K562 (cell line): ENCODE results near the gene SEC14L5. TPM values are rescaled to one million over a fixed set of nuclear protein-coding genes. Genes with fewer than 3 reads are reported as not detected.

ENCODE experiments used
- ATAC-seq: fragments of 200-7000 bp; cut with Tn5 transposase; 3 replicates; pipeline ENCODE4 v1.9.1; 2020; ENCODE audit warnings: moderate library complexity
- BruUV-seq: library from RNA; stranded (reverse); fragments of 400-500 nt; replicated peaks from 2 replicates; lab custom pipeline; 2021; lab: Mats Ljungman, UMichigan
- CTCF ChIA-PET: fragments of 300-600 bp; formaldehyde crosslinking; extraction: SDS; loops from one replicate; lab custom pipeline; 2021; ENCODE audit warnings: low intra/inter-chr PET ratio; lab: Yijun Ruan, JAX
- POLR2A ChIA-PET: fragments of 300-600, 350-650 bp; sonication (Branson Sonifier 250); formaldehyde crosslinking; extraction: SDS; loops from one replicate; lab custom pipeline; 2021; ENCODE audit warnings: antibody characterized with exemption, inconsistent platforms; lab: Yijun Ruan, JAX
- DNase-seq, 4 experiments: peaks; one replicate each; pipeline versions ENCODE4 v3.0.0 to v3.0.0-alpha.2; 2011 to 2018; ENCODE audit warnings: low spot score in 3 of 4, mixed read lengths in 3 of 4; ENCODE audit errors: extremely low read depth in 1 of 4
- FAIRE-seq: peaks from 2 replicates; lab custom pipeline; 2011; peaks lifted over from hg19 to GRCh38; lab: Jason Lieb, UNC
- H2AFZ ChIP-seq: 2 replicates; pipeline ENCODE4 v1.6.0; 2011; ENCODE audit warnings: low read depth, low read length, control low read depth, inconsistent platforms
- H3K27ac ChIP-seq: fragments of 200-600 bp; 3 replicates; pipeline ENCODE4 v1.8.0; 2011; ENCODE audit warnings: low read depth, mild to moderate bottlenecking, control low read depth, inconsistent platforms, low read length, moderate library complexity, mixed read lengths; ENCODE audit errors: extremely low read depth
- H3K27me3 ChIP-seq, 2 experiments: fragments of 300-600 bp in 1 of 2; 2 replicates in 1 of 2; 3 replicates in 1 of 2; pipeline versions ENCODE4 v1.6.0 to v1.8.0; 2011; ENCODE audit warnings: inconsistent platforms in 2 of 2, low read length in 2 of 2, mild to moderate bottlenecking in 1 of 2, mixed read lengths in 1 of 2, moderate library complexity in 1 of 2; ENCODE audit not compliant: control insufficient read depth in 2 of 2, insufficient read depth in 2 of 2
- H3K36me3 ChIP-seq: fragments of 300-600 bp; 3 replicates; pipeline ENCODE4 v1.8.0; 2011; ENCODE audit warnings: mild to moderate bottlenecking, low read length, inconsistent platforms; ENCODE audit not compliant: control insufficient read depth, insufficient read depth
- H3K4me1 ChIP-seq, 2 experiments: fragments of 200-600 bp in 1 of 2; replicated peaks in 1 of 2; 2 replicates in 1 of 2; 3 replicates in 1 of 2; pipeline versions ENCODE4 v1.5.1 to v1.8.0; 2011; ENCODE audit warnings: inconsistent platforms in 2 of 2, low read length in 2 of 2, mild to moderate bottlenecking in 1 of 2, mixed read lengths in 1 of 2, moderate library complexity in 1 of 2; ENCODE audit not compliant: control insufficient read depth in 2 of 2, insufficient read depth in 2 of 2
- H3K4me2 ChIP-seq: 2 replicates; pipeline ENCODE4 v1.6.1; 2011; ENCODE audit warnings: low read length, control low read depth, inconsistent platforms, mixed read lengths; ENCODE audit not compliant: insufficient read depth
- H3K4me3 ChIP-seq: fragments of 200-600 bp; sonication (generic), shearing (Covaris generic); 2 replicates; pipeline ENCODE4 v1.5.1; 2016; ENCODE audit warnings: control low read depth, inconsistent platforms
- H3K79me2 ChIP-seq: fragments of 200-600 bp; 3 replicates; pipeline ENCODE4 v1.8.0; 2011; ENCODE audit warnings: low read length, inconsistent platforms; ENCODE audit not compliant: control insufficient read depth, insufficient read depth
- H3K9ac ChIP-seq, 2 experiments: 2 replicates each; pipeline versions ENCODE4 v1.6.0 to v1.6.1; 2011; ENCODE audit warnings: low read depth in 2 of 2, low read length in 2 of 2, control low read depth in 1 of 2, inconsistent platforms in 1 of 2, mild to moderate bottlenecking in 1 of 2, mixed read lengths in 1 of 2; ENCODE audit not compliant: insufficient read depth in 1 of 2
- H3K9me1 ChIP-seq: one replicate; pipeline ENCODE4 v1.6.0; 2011; ENCODE audit warnings: inconsistent platforms, mild to moderate bottlenecking, low read length, moderate library complexity; ENCODE audit not compliant: control insufficient read depth, insufficient read depth
- H3K9me3 ChIP-seq: replicated peaks from 2 replicates; pipeline ENCODE4 v1.5.1; 2011; ENCODE audit warnings: low read depth, low read length, inconsistent platforms; ENCODE audit not compliant: control insufficient read depth, insufficient read depth
- H4K20me1 ChIP-seq: replicated peaks from 2 replicates; pipeline ENCODE4 v1.6.1; 2011; ENCODE audit warnings: low read length, inconsistent platforms, mixed read lengths; ENCODE audit not compliant: control insufficient read depth, insufficient read depth
- FOXK1 ChIP-seq: sonication (generic); formaldehyde crosslinking; IDR thresholded peaks from 2 replicates; pipeline ENCODE4 v1.8.0; 2022; ENCODE audit warnings: missing genetic modification reagents, mild to moderate bottlenecking, borderline replicate concordance
- GATA2 ChIP-seq: sonication (generic); formaldehyde crosslinking; IDR thresholded peaks from 2 replicates; pipeline ENCODE4 v1.4.0; 2020; ENCODE audit warnings: mild to moderate bottlenecking, missing genetic modification reagents
- HDAC1 ChIP-seq, 2 experiments: fragments of 450-650 bp; IDR thresholded peaks; 2 replicates each; pipeline ENCODE4 v1.6.1; 2016 to 2017; ENCODE audit warnings: inconsistent platforms in 1 of 2, mild to moderate bottlenecking in 1 of 2, moderate library complexity in 1 of 2
- MAZ ChIP-seq, 2 experiments: fragments of 450-650 bp in 1 of 2; sonication (generic) in 1 of 2; formaldehyde crosslinking; IDR thresholded peaks in 1 of 2; conservative IDR thresholded peaks in 1 of 2; 2 replicates each; pipeline versions ENCODE4 v1.4.0 to v1.5.0; 2020; ENCODE audit warnings: mild to moderate bottlenecking in 1 of 2, missing genetic modification reagents in 1 of 2
- MXI1 ChIP-seq: IDR thresholded peaks from 2 replicates; pipeline ENCODE4 v1.6.1; 2011; ENCODE audit warnings: low read depth, mild to moderate bottlenecking, improper control_type of control experiment, low read length
- NCOR1 ChIP-seq: fragments of 450-650 bp; IDR thresholded peaks from 2 replicates; pipeline ENCODE4 v1.6.1; 2016; ENCODE audit warnings: mild to moderate bottlenecking, moderate library complexity
- PRPF4 ChIP-seq: fragments of 200-400 bp; formaldehyde crosslinking; IDR thresholded peaks from one replicate; pipeline ENCODE4 v1.6.1; 2017; ENCODE audit warnings: low read length, low read depth, mild to moderate bottlenecking; ENCODE audit not compliant: insufficient read depth, poor library complexity, severe bottlenecking
- PTRF ChIP-seq: fragments of 450-650 bp; IDR thresholded peaks from 2 replicates; pipeline ENCODE4 v1.6.1; 2016; ENCODE audit warnings: mild to moderate bottlenecking, missing genetic modification characterization, missing compliant biosample characterization
- SOX6 ChIP-seq: fragments of 450-650 bp; IDR thresholded peaks from 2 replicates; pipeline ENCODE4 v1.6.1; 2014; ENCODE audit warnings: mild to moderate bottlenecking
- SPI1 ChIP-seq: IDR thresholded peaks from 2 replicates; pipeline ENCODE4 v1.6.1; 2011; ENCODE audit warnings: low read depth, low read length, control low read depth, borderline replicate concordance
- TAF9B ChIP-seq: fragments of 450-650 bp; IDR thresholded peaks from 2 replicates; pipeline ENCODE4 v1.6.1; 2018; ENCODE audit warnings: mild to moderate bottlenecking; ENCODE audit not compliant: partially characterized antibody
- ZEB2 ChIP-seq: fragments of 450-650 bp; IDR thresholded peaks from 2 replicates; pipeline ENCODE4 v1.6.1; 2016
- ZNF217 ChIP-seq: sonication (generic); formaldehyde crosslinking; IDR thresholded peaks from 2 replicates; pipeline ENCODE4 v1.8.0; 2022; ENCODE audit warnings: mild to moderate bottlenecking, missing genetic modification reagents
- WGBS: fragments of 100-300 bp; shearing (Covaris generic); methylation state at CpG from one replicate; pipeline ENCODE4 v1.1.6; 2016; ENCODE audit warnings: low coverage, mixed read lengths; ENCODE audit not compliant: insufficient coverage; ENCODE audit errors: missing lambda C conversion rate; 5-methylcytosine and 5-hydroxymethylcytosine counted together
- in situ Hi-C: fragments of 300-500 bp; cut with MboI; formaldehyde crosslinking; loops from 4 replicates; pipeline ENCODE4 v1.15.0; 2018; ENCODE audit warnings: inconsistent platforms, mixed read lengths
- intact Hi-C: fragments of 100-400 bp; cut with micrococcal nuclease; formaldehyde crosslinking; loops from 2 replicates; pipeline ENCODE4 v1.14.2; 2022
- polyA plus RNA-seq, 8 experiments: library from polyadenylated mRNA; depleted of rRNA in 4 of 8; stranded (reverse) in 5 of 8; unstranded in 3 of 8; fragments of >200 nt; fragmentation: Nextera tagmentation in 2 of 8; fragmentation: Illumina TruSeq in 1 of 8; extraction: Ambion mirVana in 2 of 8; extraction: Trizol in 1 of 8; gene quantifications; 2 replicates each; pipeline versions ENCODE4 v1.2.1 to v1.2.3, GENCODE V29; 2011 to 2014; ENCODE audit warnings: inconsistent platforms in 1 of 8, missing spikeins in 1 of 8
- total RNA-seq, 7 experiments: library from RNA; depleted of rRNA in 6 of 7; stranded (reverse); fragments of >200 nt in 6 of 7; fragmentation: Illumina TruSeq in 2 of 7; extraction: Trizol in 2 of 7; gene quantifications; 2 replicates each; pipeline versions ENCODE4 v1.2.1 to v1.2.3, GENCODE V29; 2011 to 2021; ENCODE audit warnings: low replicate concordance in 1 of 7
- TF ChIP-seq, protein P1 (sequence below): fragments of 250-450 bp; sonication (Bioruptor Pico); IDR thresholded peaks from 2 replicates; pipeline ENCODE4 v1.8.0; 2021; ENCODE audit warnings: moderate library complexity, mild to moderate bottlenecking, inconsistent platforms
- TF ChIP-seq, protein P2 (sequence below): fragments of 450-650 bp; IDR thresholded peaks from one replicate; pipeline ENCODE4 v1.6.1; 2018; ENCODE audit warnings: mild to moderate bottlenecking, moderate library complexity; ENCODE audit not compliant: partially characterized antibody
- TF ChIP-seq, protein P3 (sequence below), 3 experiments: fragments of 200-800 bp in 1 of 3; sonication (Bioruptor generic) in 1 of 3; sonication (generic) in 1 of 3; formaldehyde crosslinking in 1 of 3; IDR thresholded peaks; 2 replicates each; pipeline versions ENCODE4 v1.6.1 to v1.8.0; 2016 to 2022; ENCODE audit warnings: mild to moderate bottlenecking in 2 of 3, missing compliant biosample characterization in 2 of 3, missing genetic modification characterization in 2 of 3, missing genetic modification reagents in 1 of 3
- TF ChIP-seq, protein P4 (sequence below): fragments of 250-450 bp; sonication (Bioruptor Pico); IDR thresholded peaks from 2 replicates; pipeline ENCODE4 v1.5.0; 2021; ENCODE audit warnings: mild to moderate bottlenecking, moderate library complexity

SEC14L5 gene
- total and polyA plus RNA-seq, 9 of the 15 experiments (the other 6 are each of a cell fraction or from before 2014, with no cell fraction given): 0.11 TPM; not detected in 8

DNA sequence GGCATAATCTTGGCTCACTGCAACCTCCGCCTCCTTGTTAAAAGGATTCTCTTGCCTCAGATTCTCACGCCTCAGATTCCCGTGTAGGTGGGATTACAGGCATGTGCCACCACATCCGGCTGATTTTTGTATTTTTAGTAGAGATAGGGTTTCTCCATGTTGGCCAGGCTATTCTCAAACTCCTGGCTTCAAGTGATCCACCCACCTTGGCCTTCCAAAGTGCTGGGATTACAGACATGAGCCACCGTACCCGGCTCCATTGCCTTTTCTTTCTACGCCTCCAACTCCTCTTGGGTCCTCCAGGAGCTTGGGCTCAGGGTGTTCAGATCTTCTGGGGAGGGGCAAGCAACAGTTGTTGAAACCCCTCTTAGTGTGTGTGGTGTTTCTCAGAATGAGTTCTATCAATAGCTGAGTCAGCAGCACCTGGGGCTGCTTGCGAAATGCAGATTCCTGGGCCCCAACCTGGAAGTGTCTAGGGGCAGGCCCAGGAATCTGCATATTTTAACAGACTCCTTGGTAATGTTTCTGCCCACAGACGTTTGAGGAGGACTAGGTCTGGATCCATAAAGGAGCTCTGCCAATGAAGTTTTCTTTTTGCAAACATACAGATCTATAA, 31.4 kb downstream of the SEC14L5 start:
- H4K20me1 ChIP-seq: peaks cover 4% of the 10 kb centered on the region; the same call in 1 of the 2 replicates
- no peaks in the 10 kb centered on the region for H3K36me3 ChIP-seq
- H3K4me3 ChIP-seq: no peak overlapping the region
- BruUV-seq: no TSS peak
- WGBS: 13% methylated on average over 9 of the region's 9 CpGs
- peaks cover 0 to 15% of the 10 kb centered on the region in 2 experiments; a peak in 3 of 5 replicates for H3K4me1 ChIP-seq
- no peak overlapping the region for H3K9ac ChIP-seq
- intact Hi-C loops (no loop called here), in situ Hi-C loops (no loop called here)
- no peak overlapping the region for H3K27ac ChIP-seq
- ChIA-PET POLR2A (no interaction called here), CTCF (no interaction called here)
- FAIRE-seq (no peak), DNase-seq (peak in 1 of 4 experiments; percentile 38), ATAC-seq (no peak)
- no peaks in the 10 kb centered on the region for H3K9me3 ChIP-seq
- H3K9me1 ChIP-seq: no peaks in the 10 kb centered on the region
- H3K27me3 ChIP-seq: peaks cover 23 to 36% of the 10 kb centered on the region in 2 experiments; a peak in 4 of 5 replicates
- no peaks in the 10 kb centered on the region for H3K79me2 ChIP-seq
- H3K4me2 ChIP-seq: no peak overlapping the region
- H2AFZ ChIP-seq: no peak overlapping the region
- TF ChIP-seq, protein P1, sequence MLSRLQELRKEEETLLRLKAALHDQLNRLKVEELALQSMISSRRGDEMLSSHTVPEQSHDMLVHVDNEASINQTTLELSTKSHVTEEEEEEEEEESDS (CRISPR knock-in tag): no peak
- no peak for TF ChIP-seq TAF9B
- no peak for TF ChIP-seq NCOR1
- no peak for TF ChIP-seq MAZ (CRISPR knock-in tag; conservative IDR thresholded peaks at IDR 0.05 in 1 of 2, IDR thresholded peaks at IDR 0.05 in 1 of 2)
- TF ChIP-seq PTRF: no peak
- TF ChIP-seq MXI1: no peak
- no peak for TF ChIP-seq ZNF217 (CRISPR knock-in tag)
- no peak for TF ChIP-seq ZEB2
- no peak for TF ChIP-seq SOX6
- TF ChIP-seq PRPF4: no peak
- TF ChIP-seq, protein P2, sequence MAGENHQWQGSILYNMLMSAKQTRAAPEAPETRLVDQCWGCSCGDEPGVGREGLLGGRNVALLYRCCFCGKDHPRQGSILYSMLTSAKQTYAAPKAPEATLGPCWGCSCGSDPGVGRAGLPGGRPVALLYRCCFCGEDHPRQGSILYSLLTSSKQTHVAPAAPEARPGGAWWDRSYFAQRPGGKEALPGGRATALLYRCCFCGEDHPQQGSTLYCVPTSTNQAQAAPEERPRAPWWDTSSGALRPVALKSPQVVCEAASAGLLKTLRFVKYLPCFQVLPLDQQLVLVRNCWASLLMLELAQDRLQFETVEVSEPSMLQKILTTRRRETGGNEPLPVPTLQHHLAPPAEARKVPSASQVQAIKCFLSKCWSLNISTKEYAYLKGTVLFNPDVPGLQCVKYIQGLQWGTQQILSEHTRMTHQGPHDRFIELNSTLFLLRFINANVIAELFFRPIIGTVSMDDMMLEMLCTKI: no peak
- no peak for TF ChIP-seq GATA2 (CRISPR knock-in tag)
- TF ChIP-seq, protein P3, sequence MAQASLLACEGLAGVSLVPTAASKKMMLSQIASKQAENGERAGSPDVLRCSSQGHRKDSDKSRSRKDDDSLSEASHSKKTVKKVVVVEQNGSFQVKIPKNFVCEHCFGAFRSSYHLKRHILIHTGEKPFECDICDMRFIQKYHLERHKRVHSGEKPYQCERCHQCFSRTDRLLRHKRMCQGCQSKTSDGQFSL (CRISPR knock-in tag; IDR thresholded peaks at IDR 0.05): no peak
- TF ChIP-seq, protein P3 (tag; IDR thresholded peaks at IDR 0.05): no peak
- TF ChIP-seq, protein P4, sequence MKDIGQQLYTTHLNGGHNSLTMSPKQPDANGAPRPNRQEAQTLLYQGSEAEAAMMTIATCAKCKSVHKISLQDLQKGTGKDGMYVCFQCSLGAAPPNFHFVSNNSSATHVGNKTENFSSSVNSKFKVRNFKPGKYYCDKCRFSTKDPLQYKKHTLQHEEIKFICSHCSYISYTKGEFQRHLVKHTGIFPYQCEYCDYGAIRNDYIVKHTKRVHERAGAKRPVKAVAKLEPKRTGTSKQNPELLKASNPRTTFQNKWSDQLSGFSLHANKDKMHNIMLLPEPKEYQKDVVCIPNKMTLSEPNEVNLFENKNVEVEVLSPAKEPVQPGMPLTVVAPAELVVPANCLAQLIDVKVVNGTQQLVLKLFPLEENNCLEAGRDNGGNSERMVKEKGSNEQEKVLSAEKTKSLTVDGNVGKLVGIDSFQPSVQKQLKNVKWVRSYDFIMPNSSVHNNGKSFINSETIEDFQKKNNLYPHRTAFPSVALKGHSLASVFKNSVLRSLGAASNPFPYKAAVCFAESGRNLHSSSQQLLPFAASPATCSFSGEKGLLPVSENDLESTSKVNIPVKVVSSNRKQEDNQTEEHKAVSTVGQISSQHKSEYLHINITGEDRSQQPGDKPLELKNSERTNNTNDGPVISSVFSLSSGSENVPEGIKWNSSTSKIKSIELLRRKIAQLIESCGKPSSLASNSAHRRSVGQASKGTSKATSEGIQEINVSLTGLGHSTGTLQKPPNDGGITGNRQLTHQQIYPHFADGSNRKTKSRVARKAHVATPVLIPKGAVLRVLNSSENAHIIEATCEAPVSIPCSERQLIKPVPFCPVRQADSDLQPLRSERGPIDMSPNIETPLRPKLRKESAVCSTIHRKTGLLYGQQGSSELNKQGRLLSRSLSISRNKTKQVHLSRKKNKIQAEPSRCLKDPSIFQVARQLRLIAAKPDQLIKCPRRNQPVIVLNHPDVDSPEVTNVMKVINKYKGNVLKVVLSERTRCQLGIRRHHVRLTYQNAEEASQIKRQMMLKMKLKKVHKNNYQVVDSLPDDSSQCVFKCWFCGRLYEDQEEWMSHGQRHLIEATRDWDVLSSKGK (CRISPR knock-in tag): no peak
- TF ChIP-seq HDAC1 (IDR thresholded peaks at IDR 0.05): no peak
- TF ChIP-seq SPI1: no peak
- no peak for TF ChIP-seq FOXK1 (CRISPR knock-in tag)
